ENCODE measurements around the gene EEF1AKMT2. TPM values are rescaled to one million over a fixed set of nuclear protein-coding genes. Genes with fewer than 3 reads are reported as not detected.

EEF1AKMT2 gene
- total RNA-seq, 1 donor from 2014 or later, result 41.0 TPM

GRCh38 chr10:124724279-124725027 lies 67.2 kb downstream of the EEF1AKMT2 start:
- TF ChIP-seq CTCF (IDR thresholded peaks at IDR 0.05) (no peak), EZH2phosphoT487 (IDR thresholded peaks at IDR 0.05) (no peak), EZH2 (IDR thresholded peaks at IDR 0.05) (no peak)
- Histone ChIP-seq H4K20me1 (ENCODE audit: low read depth) (peaks cover 99% of the 10 kb centered on the region), H3K9ac (no peak overlapping the region), H3F3A (ENCODE audit: low read depth) (no peaks in the 10 kb centered on the region), H3K4me3 (no peak overlapping the region), H3K36me3 (no peaks in the 10 kb centered on the region), H3K4me2 (peak overlapping the region; percentile 27), H3K79me2 (ENCODE audit: low read depth) (peaks cover 94% of the 10 kb centered on the region), H2AFZ (replicated peaks) (no peak overlapping the region), H3K4me1 (peaks cover 23% of the 10 kb centered on the region), H3K9me3 (ENCODE audit: low read depth) (no peaks in the 10 kb centered on the region), H3K27me3 (no peaks in the 10 kb centered on the region), H3K27ac (no peak overlapping the region)
- Mint-ChIP-seq H3K4me1 (peaks cover 31% of the 10 kb centered on the region), H3K27me3 (ENCODE audit: insufficient read depth, low read depth) (no peaks in the 10 kb centered on the region), H3K36me3 (peaks cover 1% of the 10 kb centered on the region), H3K4me3 (no peak overlapping the region), H3K27ac (peak overlapping the region; percentile 90), H3K9me3 (no peaks in the 10 kb centered on the region)
- DNase-seq (ENCODE audit: low spot score), result no peak

- Histone ChIP-seq H2AFZ (replicated peaks) (no peak overlapping the region), H3K4me1 (peaks cover 24% of the 10 kb centered on the region), H3K79me2 (ENCODE audit: low read depth) (peaks cover 95% of the 10 kb centered on the region), H3K4me3 (no peak overlapping the region), H3K9ac (no peak overlapping the region), H3K27me3 (no peaks in the 10 kb centered on the region), H4K20me1 (ENCODE audit: low read depth) (peaks cover 99% of the 10 kb centered on the region), H3K27ac (no peak overlapping the region), H3K4me2 (no peak overlapping the region), H3F3A (ENCODE audit: low read depth) (no peaks in the 10 kb centered on the region), H3K9me3 (ENCODE audit: low read depth) (no peaks in the 10 kb centered on the region), H3K36me3 (no peaks in the 10 kb centered on the region)
- DNase-seq (ENCODE audit: low spot score), result no peak
- Mint-ChIP-seq H3K27me3 (ENCODE audit: insufficient read depth, low read depth) (no peaks in the 10 kb centered on the region), H3K9me3 (no peaks in the 10 kb centered on the region), H3K4me1 (peaks cover 35% of the 10 kb centered on the region), H3K27ac (peak overlapping the region; percentile 30), H3K4me3 (no peak overlapping the region), H3K36me3 (peaks cover 1% of the 10 kb centered on the region)
- TF ChIP-seq EZH2 (IDR thresholded peaks at IDR 0.05) (no peak), EZH2phosphoT487 (IDR thresholded peaks at IDR 0.05) (no peak), CTCF (IDR thresholded peaks at IDR 0.05) (no peak)
Observed at GRCh38 chr10:124723826-124724225, 67.9 kb downstream of the EEF1AKMT2 start.

- H3K36me3 Mint-ChIP-seq, result peaks cover 1% of the 10 kb centered on the region
- no peak for DNase-seq (ENCODE audit: low spot score)
- Histone ChIP-seq H3K4me2 (no peak overlapping the region), H3K4me1 (peaks cover 31% of the 10 kb centered on the region), H2AFZ (replicated peaks) (no peak overlapping the region), H3K4me3 (no peak overlapping the region), H3K27me3 (no peaks in the 10 kb centered on the region), H3K9ac (no peak overlapping the region), H3F3A (ENCODE audit: low read depth) (no peaks in the 10 kb centered on the region), H3K36me3 (no peaks in the 10 kb centered on the region), H3K9me3 (ENCODE audit: low read depth) (no peaks in the 10 kb centered on the region), H3K79me2 (ENCODE audit: low read depth) (peaks cover 95% of the 10 kb centered on the region), H3K27ac (peak overlapping the region; percentile 37), H4K20me1 (ENCODE audit: low read depth) (peaks cover 99% of the 10 kb centered on the region)
- H3K4me3 Mint-ChIP-seq, result no peak overlapping the region
- peaks cover 41% of the 10 kb centered on the region for H3K4me1 Mint-ChIP-seq
- peak overlapping the region; percentile 82 for H3K27ac Mint-ChIP-seq
- H3K9me3 Mint-ChIP-seq, result no peaks in the 10 kb centered on the region
- TF ChIP-seq CTCF (IDR thresholded peaks at IDR 0.05), result no peak
- no peak for TF ChIP-seq EZH2 (IDR thresholded peaks at IDR 0.05)
- TF ChIP-seq EZH2phosphoT487 (IDR thresholded peaks at IDR 0.05), result no peak
- no peaks in the 10 kb centered on the region for H3K27me3 Mint-ChIP-seq (ENCODE audit: insufficient read depth, low read depth)
Observed at GRCh38 chr10:124722798-124723783, 68.6 kb downstream of the EEF1AKMT2 start.

Data from neural progenitor cell (in vitro differentiated cells).